ENCODE measurements around the gene COPZ1. TPM values are rescaled to one million over a fixed set of nuclear protein-coding genes. Genes with fewer than 3 reads are reported as not detected.

The COPZ1 gene
- total RNA-seq, 1 experiment from 2014 or later, result 104 TPM

DNA sequence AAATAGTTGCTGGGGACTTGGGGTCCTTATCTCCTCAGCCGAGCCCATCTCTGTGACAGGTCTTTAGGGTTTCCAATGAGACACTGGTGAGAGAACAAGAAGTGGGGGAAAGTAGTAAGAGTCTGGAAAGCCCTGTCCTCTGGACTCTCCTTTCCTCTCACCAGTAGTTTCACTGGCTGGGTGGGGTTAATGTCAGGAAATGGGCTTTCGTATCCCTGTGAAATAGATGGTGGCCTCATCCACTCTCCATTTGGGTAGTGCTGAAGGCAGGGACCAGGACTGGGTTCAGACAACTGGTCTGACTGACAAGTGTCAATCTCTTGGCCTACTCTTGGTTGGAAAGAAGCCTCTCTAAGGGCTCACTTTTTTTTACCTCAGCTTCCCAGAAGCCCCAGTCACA lies 52.1 kb downstream of the COPZ1 start:
- Histone ChIP-seq H4K5ac (ENCODE audit: insufficient read length, low read depth, low read length) (no peak overlapping the region), H3K56ac (ENCODE audit: insufficient read length, low read depth, low read length) (no peak overlapping the region), H3K23ac (ENCODE audit: insufficient read length, low read depth, low read length) (no peak overlapping the region), H2BK12ac (ENCODE audit: insufficient read length, low read depth, low read length) (no peak overlapping the region), H3K9ac (ENCODE audit: extremely low read depth, insufficient read length, low read length) (no peak overlapping the region), H2BK120ac (ENCODE audit: low read depth, low read length, poor library complexity, severe bottlenecking) (no peak overlapping the region), H3K9me3 (ENCODE audit: control insufficient read depth, low read depth, low read length) (no peaks in the 10 kb centered on the region), H3T11ph (ENCODE audit: low read length) (no peak overlapping the region), H3K79me2 (ENCODE audit: insufficient read depth, low read length) (no peaks in the 10 kb centered on the region), H3K23me2 (ENCODE audit: insufficient read length, low read depth, low read length, poor library complexity, severe bottlenecking) (no peaks in the 10 kb centered on the region), H4K20me1 (ENCODE audit: control insufficient read depth, insufficient read depth, insufficient read length) (no peaks in the 10 kb centered on the region), H3K14ac (ENCODE audit: insufficient read depth, low read length) (no peak overlapping the region), H2AFZ (ENCODE audit: low read length) (no peak overlapping the region), H4K91ac (ENCODE audit: insufficient read length, low read depth, low read length) (no peak overlapping the region), H2AK5ac (ENCODE audit: insufficient read length, low read length) (no peak overlapping the region), H3K27me3 (ENCODE audit: insufficient read depth, low read length) (no peaks in the 10 kb centered on the region; the same call in 1 of the 2 replicates), H3K27ac (ENCODE audit: insufficient read length, low read depth, low read length) (no peak overlapping the region), H2BK15ac (ENCODE audit: low read depth, low read length) (no peak overlapping the region), H3K79me1 (ENCODE audit: insufficient read depth, low read depth, low read length, poor library complexity, severe bottlenecking) (no peaks in the 10 kb centered on the region), H2BK5ac (ENCODE audit: insufficient read length, low read length) (no peak overlapping the region), H2BK20ac (ENCODE audit: low read depth, low read length, poor library complexity, severe bottlenecking) (no peak overlapping the region), H3K4me2 (ENCODE audit: insufficient read depth, insufficient read length, low read length) (no peak overlapping the region), H3K18ac (ENCODE audit: insufficient read length, low read depth, low read length) (no peak overlapping the region), H4K8ac (replicated peaks; ENCODE audit: insufficient read length, low read depth, low read length) (no peak overlapping the region), H3K4ac (ENCODE audit: low read depth, low read length) (no peak overlapping the region), H3K4me1 (ENCODE audit: insufficient read depth, low read length) (no peaks in the 10 kb centered on the region)
- no peak for DNase-seq
- Mint-ChIP-seq H3K27ac (no peak overlapping the region), H3K4me1 (peaks cover 16 to 17% of the 10 kb centered on the region in 2 experiments), H3K9me3 (no peaks in the 10 kb centered on the region), H3K27me3 (ENCODE audit: low read depth) (peaks cover 31% of the 10 kb centered on the region), H3K36me3 (ENCODE audit: insufficient read depth in 1 of 3, low read depth in 3 of 3) (peaks cover 7 to 44% (median 17%) of the 10 kb centered on the region in 3 experiments; a peak in 6 of 7 replicates), H3K4me3 (peak overlapping the region in 1 of 2 experiments; percentile 7; a peak in 1 of 5 replicates)
- WGBS (ENCODE audit: extremely low coverage, insufficient read length, low lambda C conversion rate), result no CpG with 5 or more reads among the region's 2 CpGs
- TF ChIP-seq, protein P1, sequence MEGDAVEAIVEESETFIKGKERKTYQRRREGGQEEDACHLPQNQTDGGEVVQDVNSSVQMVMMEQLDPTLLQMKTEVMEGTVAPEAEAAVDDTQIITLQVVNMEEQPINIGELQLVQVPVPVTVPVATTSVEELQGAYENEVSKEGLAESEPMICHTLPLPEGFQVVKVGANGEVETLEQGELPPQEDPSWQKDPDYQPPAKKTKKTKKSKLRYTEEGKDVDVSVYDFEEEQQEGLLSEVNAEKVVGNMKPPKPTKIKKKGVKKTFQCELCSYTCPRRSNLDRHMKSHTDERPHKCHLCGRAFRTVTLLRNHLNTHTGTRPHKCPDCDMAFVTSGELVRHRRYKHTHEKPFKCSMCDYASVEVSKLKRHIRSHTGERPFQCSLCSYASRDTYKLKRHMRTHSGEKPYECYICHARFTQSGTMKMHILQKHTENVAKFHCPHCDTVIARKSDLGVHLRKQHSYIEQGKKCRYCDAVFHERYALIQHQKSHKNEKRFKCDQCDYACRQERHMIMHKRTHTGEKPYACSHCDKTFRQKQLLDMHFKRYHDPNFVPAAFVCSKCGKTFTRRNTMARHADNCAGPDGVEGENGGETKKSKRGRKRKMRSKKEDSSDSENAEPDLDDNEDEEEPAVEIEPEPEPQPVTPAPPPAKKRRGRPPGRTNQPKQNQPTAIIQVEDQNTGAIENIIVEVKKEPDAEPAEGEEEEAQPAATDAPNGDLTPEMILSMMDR (conservative IDR thresholded peaks at IDR 0.05), result no peak

Data from H9 (cell line).